Gastrocnemius medialis (tissue), 4 donors: ENCODE measurements around the gene CRIP3.

Experiments
- CTCF ChIP-seq, 5 experiments: fragments of 450-650 bp in 3 of 5; fragments of 200-600 bp in 2 of 5; sonication (generic) in 2 of 5; IDR thresholded peaks in 4 of 5; conservative IDR thresholded peaks in 1 of 5; 1 replicate in 4 of 5; 2 replicates in 1 of 5; pipeline ENCODE4 v1.5.1; 2016 to 2019; ENCODE audit warnings: antibody characterized with exemption in 5 of 5, mild to moderate bottlenecking in 3 of 5, moderate library complexity in 3 of 5
- POLR2A ChIP-seq, 2 donors: fragments of 450-650 bp; IDR thresholded peaks; one replicate each; pipeline ENCODE4 v1.6.1; 2017; ENCODE audit warnings: antibody characterized with exemption in 2 of 2, mild to moderate bottlenecking in 2 of 2, moderate library complexity in 2 of 2

GRCh38 chr6:43347444-43347843 lies 38.8 kb upstream of the CRIP3 start:
- TF ChIP-seq CTCF (IDR thresholded peaks at IDR 0.05 in 4 of 5, conservative IDR thresholded peaks at IDR 0.05 in 1 of 5), result no peak
- TF ChIP-seq POLR2A (IDR thresholded peaks at IDR 0.05), result no peak
